Measurements from ENCODE around the gene DCP2.
"Not testable (repeated sequence)": the region's sequence is repeated elsewhere in the genome, so short reads cannot be mapped to it uniquely, and the experiment has no call there.

DCP2 gene

GRCh38 chr5:112976432-112977309 lies at the start of gene DCP2:
Gene DCP2, plus strand, starts transcription at chr5:112976798. Its CDS starts 136 bp downstream, at chr5:112976934.
- peak; percentile 98 for DNase-seq

GRCh38 chr5:112929336-112930081 lies 47.1 kb upstream of the DCP2 start:
- DNase-seq: no peak

GRCh38 chr5:112930082-112930344 lies 46.6 kb upstream of the DCP2 start:
- no peak for DNase-seq

- DNase-seq: no peak
These were observed 45.1 kb upstream of the DCP2 start for GRCh38 chr5:112931473-112931872.

GRCh38 chr5:112933105-112933504 lies 43.5 kb upstream of the DCP2 start:
- DNase-seq: no peak

- no peak for DNase-seq
These were observed 42.8 kb upstream of the DCP2 start for GRCh38 chr5:112933651-112934365.

GRCh38 chr5:112934366-112934663 lies 42.3 kb upstream of the DCP2 start:
- DNase-seq: no peak

DNA sequence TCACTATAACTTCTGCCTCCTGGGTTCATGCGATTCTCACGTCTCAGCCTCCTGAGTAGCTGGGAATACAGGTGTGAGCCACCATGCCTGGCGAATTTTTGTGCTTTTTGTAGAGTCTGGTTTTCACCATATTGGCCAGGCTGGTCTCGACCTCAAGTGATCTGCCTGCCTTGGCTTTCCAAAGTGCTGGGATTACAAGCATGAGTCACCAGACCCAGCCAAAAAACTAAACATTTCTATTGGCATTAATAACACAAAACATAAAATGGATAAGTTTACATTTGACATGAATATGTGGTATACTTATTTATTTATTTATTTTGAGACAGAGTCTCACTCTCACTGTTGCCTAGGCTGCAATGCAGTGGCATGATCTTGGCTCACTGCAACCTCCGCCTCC lies 40.9 kb upstream of the DCP2 start:
- no peak for DNase-seq

DNA sequence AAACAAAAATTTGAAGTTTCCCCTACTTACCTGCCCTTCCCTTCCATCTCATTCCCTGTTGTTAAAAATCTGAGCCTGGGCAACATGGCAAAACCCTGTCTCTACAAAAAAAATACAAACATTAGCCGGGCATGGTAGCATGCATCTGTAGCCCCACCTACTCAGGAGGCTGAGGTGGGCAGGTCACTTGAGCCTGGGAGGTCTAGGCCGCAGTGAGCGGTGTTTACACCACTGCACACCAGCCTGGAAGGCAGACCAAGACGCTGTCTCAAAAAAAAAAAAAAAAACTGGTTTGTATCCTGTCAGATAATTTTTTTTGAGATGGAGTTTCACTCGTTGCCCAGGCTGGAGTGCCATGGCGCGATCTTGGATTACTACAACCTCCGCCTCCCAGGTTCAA lies 38.3 kb upstream of the DCP2 start:
- no peak for DNase-seq

DNA sequence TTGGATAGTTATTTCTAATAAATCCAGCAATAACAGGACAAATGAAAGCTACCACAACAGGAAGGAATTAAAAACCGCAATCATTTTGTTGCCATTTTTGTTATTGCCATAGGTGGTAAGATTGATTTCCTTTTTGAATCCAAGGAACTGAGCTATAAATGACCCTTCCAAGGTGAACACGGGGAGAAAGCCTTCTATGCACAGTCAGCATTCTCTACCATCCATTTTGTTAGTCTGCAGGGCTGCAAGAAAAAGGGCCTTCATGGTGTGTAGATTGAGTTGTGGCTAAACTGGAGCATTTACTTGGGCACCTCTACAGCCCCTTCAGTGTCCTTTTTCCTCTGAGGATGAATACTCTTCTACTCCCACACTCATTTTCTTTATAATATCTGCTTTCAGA lies 35.9 kb upstream of the DCP2 start:
- no peak for DNase-seq

DNA sequence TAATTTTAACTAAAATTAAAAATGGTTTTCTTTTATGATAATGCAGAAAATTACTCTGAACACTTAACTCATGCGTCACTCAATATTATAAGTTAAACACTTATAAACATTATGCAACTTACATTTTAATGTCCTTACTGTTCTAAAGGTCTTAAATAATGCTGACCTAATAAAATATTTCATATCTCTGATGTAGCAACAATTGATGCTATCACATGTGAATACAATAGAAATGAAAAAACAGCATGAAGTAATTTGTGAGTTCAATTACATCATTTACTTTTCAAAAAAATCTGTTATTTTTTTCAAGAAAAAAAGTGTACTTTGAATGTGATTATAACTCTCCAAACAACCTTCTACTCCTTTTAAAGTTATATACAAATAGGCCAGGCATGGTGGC lies 28.1 kb upstream of the DCP2 start:
- DNase-seq: no peak

- DNase-seq: no peak
These were observed 25.4 kb upstream of the DCP2 start for GRCh38 chr5:112951124-112951702.

- no peak for DNase-seq
These were observed 20.0 kb upstream of the DCP2 start for GRCh38 chr5:112956606-112957005.

GRCh38 chr5:112957036-112957808 lies 19.4 kb upstream of the DCP2 start:
- DNase-seq: no peak

- peak; percentile 83 for DNase-seq
These were observed 18.2 kb upstream of the DCP2 start for GRCh38 chr5:112958093-112959088.

DNA sequence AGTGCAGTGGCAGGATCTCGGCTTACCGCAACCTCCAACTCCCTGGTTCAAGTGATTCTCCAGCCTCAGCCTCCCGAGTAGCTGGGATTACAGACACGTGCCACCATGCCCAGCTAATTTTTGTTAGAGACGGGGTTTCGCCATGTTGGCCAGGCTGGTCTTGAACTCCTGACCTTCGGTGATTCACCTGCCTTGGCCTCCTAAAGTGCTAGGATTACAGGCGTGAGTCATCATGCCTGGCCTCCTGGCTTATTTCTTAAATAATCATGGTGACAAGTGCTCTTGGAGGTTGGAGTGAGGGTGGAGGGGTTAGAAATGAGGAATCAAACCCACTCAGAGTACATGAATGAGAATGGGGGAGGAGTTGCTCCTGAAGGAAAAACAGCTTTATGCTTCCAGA lies 16.7 kb upstream of the DCP2 start:
- not testable (repeated sequence) for DNase-seq

- no peak for DNase-seq
These were observed 16.3 kb upstream of the DCP2 start for GRCh38 chr5:112960315-112960714.

DNA sequence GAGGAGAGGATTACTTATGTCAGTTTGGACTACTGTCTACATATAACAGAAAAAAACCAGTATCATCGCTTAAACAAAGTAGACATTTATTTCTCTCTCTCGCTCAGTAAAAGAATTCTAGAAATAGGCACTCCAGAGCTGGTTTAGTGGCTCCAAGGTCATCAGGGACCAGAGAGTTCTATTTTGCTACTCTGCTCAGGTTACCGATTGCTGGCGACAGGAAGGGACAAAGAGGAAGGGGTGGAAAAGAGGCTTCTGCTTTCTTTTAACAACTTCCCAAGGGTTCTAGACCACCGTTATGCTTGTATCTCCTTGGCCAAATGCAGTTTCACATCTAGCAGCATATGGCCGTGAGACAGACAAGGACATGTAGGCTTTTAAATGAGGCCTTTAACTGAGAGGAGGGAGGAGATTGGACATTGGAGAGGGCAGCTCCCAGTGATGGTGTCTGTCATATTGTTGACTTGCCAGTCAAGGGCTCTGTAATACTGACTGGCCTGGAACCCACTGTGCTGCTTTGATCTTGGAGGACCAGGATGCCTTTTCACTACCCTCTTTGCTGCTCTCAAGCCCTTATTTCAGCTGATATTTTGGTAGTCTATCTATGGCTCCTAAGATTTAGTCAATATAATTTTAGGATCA lies 15.6 kb upstream of the DCP2 start:
- DNase-seq: no peak

GRCh38 chr5:112963374-112963733 lies 13.2 kb upstream of the DCP2 start:
- DNase-seq: not testable (repeated sequence)

DNA sequence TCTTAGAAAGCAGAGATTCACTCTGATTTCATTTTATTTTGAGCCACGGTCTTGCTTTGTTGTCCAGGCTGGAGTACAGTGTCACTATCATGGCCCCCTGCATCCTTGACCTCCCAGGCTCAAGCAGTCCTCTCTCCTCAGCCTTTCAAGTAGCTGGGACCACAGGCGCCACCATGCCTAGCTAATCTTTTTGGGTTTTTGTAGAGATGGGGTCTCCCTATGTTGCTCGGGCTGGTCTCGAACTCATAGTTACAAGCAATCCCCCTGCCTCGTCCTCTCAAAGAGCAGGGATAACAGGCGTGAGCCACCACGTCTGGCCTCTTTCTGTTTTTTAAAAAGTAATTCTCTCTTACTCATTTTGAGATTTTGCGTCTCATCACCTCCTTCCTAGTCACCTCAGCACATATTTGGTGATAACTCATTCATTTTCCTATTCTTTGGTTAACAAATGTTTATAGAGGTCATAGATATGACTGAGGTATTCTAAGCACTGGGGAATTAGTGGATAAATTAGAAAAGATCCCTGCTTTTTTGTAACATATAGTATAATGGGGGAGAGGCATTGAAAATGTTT lies 10.8 kb upstream of the DCP2 start:
- no peak for DNase-seq

All from femur (tissue), 1 donor.